Mucosa of descending colon (tissue), 3 donors: Measurements from ENCODE around the gene TMEFF2. TPM values are rescaled to one million over a fixed set of nuclear protein-coding genes. Genes with fewer than 3 reads are reported as not detected.

Source experiments
- ATAC-seq: fragments of 200-7000 bp; cut with Tn5 transposase; one replicate; pipeline ENCODE4 v1.9.1; 2020; ENCODE audit warnings: mild to moderate bottlenecking, moderate library complexity
- DNase-seq, 3 donors: peaks; one replicate each; pipeline ENCODE4 v3.0.0-alpha.2; 2020
- H3K36me3 ChIP-seq: fragments of 200-600 bp; one replicate; pipeline ENCODE4 v1.8.0; 2021; ENCODE audit warnings: low read depth, mild to moderate bottlenecking
- H3K4me1 ChIP-seq: fragments of 200-600 bp; one replicate; pipeline ENCODE4 v1.8.0; 2021; ENCODE audit warnings: low read depth, mild to moderate bottlenecking
- H3K4me3 ChIP-seq: fragments of 200-600 bp; one replicate; pipeline ENCODE4 v1.8.0; 2021; ENCODE audit warnings: mild to moderate bottlenecking
- H3K9me3 ChIP-seq: fragments of 200-600 bp; one replicate; pipeline ENCODE4 v1.8.0; 2021; ENCODE audit warnings: mild to moderate bottlenecking
- CTCF ChIP-seq: fragments of 200-600 bp; IDR thresholded peaks from one replicate; pipeline ENCODE4 v1.8.0; 2022; ENCODE audit warnings: antibody characterized with exemption, mild to moderate bottlenecking
- intact Hi-C, 2 donors: fragments of 100-400 bp; cut with DNase I in 1 of 2; cut with micrococcal nuclease in 1 of 2; formaldehyde crosslinking; loops; one replicate each; pipeline versions ENCODE4 v1.11.0 to v1.11.1; 2022; cut with DNase I, micrococcal nuclease
- total RNA-seq, 3 donors: library from RNA; stranded (reverse); fragmentation: NEBNext Ultra II Directional in 2 of 3; extraction: Animal tissue kit (Norgen Biotek cat#: 25700) in 2 of 3; gene quantifications; one replicate each; pipeline versions ENCODE4 v1.2.1 to v1.2.4, GENCODE V29; 2021 to 2023
- donor health status: DM: no; HTN: no; CAD: no; lungs with moderate emphysema.
- donor health status: DM: no; HTN: no; CAD: no.
- donor health status: DM: no; HTN: yes; CAD: no.

Gene TMEFF2
- total RNA-seq, 3 donors from 2014 or later = 0.31 to 1.0 TPM; not detected in 1

- no peak for ATAC-seq
- no peak overlapping the region for H3K4me3 ChIP-seq
- H3K4me1 ChIP-seq = no peaks in the 10 kb centered on the region
- no peak for TF ChIP-seq CTCF
- intact Hi-C loops = no loop called here
- H3K9me3 ChIP-seq = no peaks in the 10 kb centered on the region
- no peak for DNase-seq
- H3K36me3 ChIP-seq = no peaks in the 10 kb centered on the region
These were observed 293.7 kb downstream of the TMEFF2 start for GRCh38 chr2:191901031-191901430.

- ATAC-seq (no peak), DNase-seq (no peak)
- intact Hi-C loops = no loop called here
- no peaks in the 10 kb centered on the region for H3K4me1 ChIP-seq
- H3K9me3 ChIP-seq = no peaks in the 10 kb centered on the region
- H3K36me3 ChIP-seq = no peaks in the 10 kb centered on the region
- H3K4me3 ChIP-seq = no peak overlapping the region
- TF ChIP-seq CTCF = no peak
These were observed 295.3 kb downstream of the TMEFF2 start for GRCh38 chr2:191899410-191899809.
